GM23338 (cell line): ENCODE data around the gene OR2A2. TPM values are rescaled to one million over a fixed set of nuclear protein-coding genes. Genes with fewer than 3 reads are reported as not detected.

ENCODE experiments used
- ATAC-seq: fragments of 200-7000 bp; cut with Tn5 transposase; 3 replicates; pipeline ENCODE4 v1.9.1; 2020
- DNase-seq: peaks from one replicate; pipeline ENCODE4 v3.0.0-alpha.2; 2015; ENCODE audit warnings: low spot score
- H2AFZ ChIP-seq: fragments of 200-600 bp; sonication (generic); 2 replicates; pipeline ENCODE4 v1.8.0; 2016; ENCODE audit warnings: antibody characterized with exemption, mild to moderate bottlenecking, moderate library complexity
- H3F3A ChIP-seq: fragments of 200-600 bp; sonication (generic); replicated peaks from 2 replicates; pipeline ENCODE4 v1.8.0; 2017; ENCODE audit warnings: antibody characterized with exemption, mixed run types, low read depth
- H3K27ac ChIP-seq: fragments of 200-600 bp; sonication (generic); 2 replicates; pipeline ENCODE4 v1.6.1; 2016; ENCODE audit warnings: low read depth
- H3K27me3 ChIP-seq: fragments of 200-600 bp; sonication (generic); 2 replicates; pipeline ENCODE4 v1.8.0; 2016; ENCODE audit warnings: mild to moderate bottlenecking, mixed run types, moderate library complexity; ENCODE audit not compliant: insufficient read depth
- H3K36me3 ChIP-seq: fragments of 200-600 bp; sonication (generic); 2 replicates; pipeline ENCODE4 v1.8.0; 2016; ENCODE audit warnings: mild to moderate bottlenecking; ENCODE audit not compliant: insufficient read depth
- H3K4me1 ChIP-seq: fragments of 200-600 bp; sonication (generic); 2 replicates; pipeline ENCODE4 v1.8.0; 2016; ENCODE audit warnings: mild to moderate bottlenecking, moderate library complexity; ENCODE audit not compliant: insufficient read depth
- H3K4me2 ChIP-seq: fragments of 200-600 bp; sonication (generic); 2 replicates; pipeline ENCODE4 v1.7.1; 2017; ENCODE audit warnings: mixed run types
- H3K4me3 ChIP-seq: fragments of 200-600 bp; sonication (generic); 2 replicates; pipeline ENCODE4 v1.6.1; 2016; ENCODE audit warnings: mixed run types
- H3K79me2 ChIP-seq: fragments of 200-600 bp; sonication (generic); replicated peaks from 2 replicates; pipeline ENCODE4 v1.8.0; 2017; ENCODE audit warnings: mild to moderate bottlenecking; ENCODE audit not compliant: insufficient read depth
- H3K9me2 ChIP-seq: fragments of 200-600 bp; sonication (generic); 2 replicates; pipeline ENCODE4 v1.8.0; 2017; ENCODE audit not compliant: insufficient read depth
- H4K20me1 ChIP-seq: fragments of 200-600 bp; sonication (generic); replicated peaks from 2 replicates; pipeline ENCODE4 v1.8.0; 2017; ENCODE audit warnings: mild to moderate bottlenecking; ENCODE audit not compliant: insufficient read depth
- H3K27ac Mint-ChIP-seq: 2 replicates; pipeline ENCODE4 v1.8.0; 2020; ENCODE audit warnings: inconsistent platforms, mild to moderate bottlenecking, moderate library complexity, mixed read lengths
- H3K27me3 Mint-ChIP-seq: 3 replicates; pipeline ENCODE4 v1.8.0; 2022; ENCODE audit warnings: low read depth, mild to moderate bottlenecking, moderate library complexity, mixed read lengths, inconsistent platforms; ENCODE audit not compliant: insufficient read depth, poor library complexity
- H3K36me3 Mint-ChIP-seq: 3 replicates; pipeline ENCODE4 v1.8.0; 2021; ENCODE audit warnings: low read depth, mild to moderate bottlenecking, inconsistent platforms, moderate library complexity, mixed read lengths
- H3K4me1 Mint-ChIP-seq: 3 replicates; pipeline ENCODE4 v1.8.0; 2020; ENCODE audit warnings: mild to moderate bottlenecking, inconsistent platforms, mixed read lengths
- H3K4me3 Mint-ChIP-seq: 3 replicates; pipeline ENCODE4 v1.8.0; 2021; ENCODE audit warnings: moderate library complexity, mild to moderate bottlenecking, inconsistent platforms, mixed read lengths
- H3K9me3 Mint-ChIP-seq: 3 replicates; pipeline ENCODE4 v1.8.0; 2020; ENCODE audit warnings: moderate library complexity, mild to moderate bottlenecking, inconsistent platforms, mixed read lengths
- CREB1 ChIP-seq: fragments of 250-450 bp; sonication (Bioruptor Pico); IDR thresholded peaks from 2 replicates; pipeline ENCODE4 v1.5.0; 2020; ENCODE audit warnings: low read depth, mild to moderate bottlenecking, moderate library complexity
- CTCF ChIP-seq, 2 experiments: fragments of 200-600 bp in 1 of 2; sonication (generic) in 1 of 2; conservative IDR thresholded peaks; 2 replicates each; pipeline versions ENCODE4 v1.5.1 to v1.6.1; 2016 to 2017; ENCODE audit warnings: antibody characterized with exemption in 2 of 2, low read depth in 2 of 2, mild to moderate bottlenecking in 2 of 2, moderate library complexity in 1 of 2
- EZH2 ChIP-seq: fragments of 200-600 bp; sonication (generic); IDR thresholded peaks from one replicate; pipeline ENCODE4 v1.8.0; 2017; ENCODE audit warnings: antibody characterized with exemption, mild to moderate bottlenecking, low read depth; ENCODE audit not compliant: unreplicated experiment
- EZH2phosphoT487 ChIP-seq: fragments of 200-600 bp; sonication (generic); IDR thresholded peaks from one replicate; pipeline ENCODE4 v1.8.1; 2018; ENCODE audit warnings: antibody characterized with exemption; ENCODE audit not compliant: unreplicated experiment
- JUNB ChIP-seq: IDR thresholded peaks from one replicate; pipeline ENCODE4 v1.6.1; 2016; ENCODE audit warnings: antibody characterized with exemption; ENCODE audit not compliant: unreplicated experiment
- STAT1 ChIP-seq: IDR thresholded peaks from one replicate; pipeline ENCODE4 v1.6.1; 2016; ENCODE audit warnings: antibody characterized with exemption; ENCODE audit not compliant: unreplicated experiment
- ZNF114 ChIP-seq: fragments of 250-450 bp; sonication (Bioruptor Pico); IDR thresholded peaks from 2 replicates; pipeline ENCODE4 v1.5.0; 2020; ENCODE audit warnings: mild to moderate bottlenecking, moderate library complexity
- ZNF331 ChIP-seq: fragments of 250-450 bp; sonication (Bioruptor Pico); IDR thresholded peaks from 2 replicates; pipeline ENCODE4 v1.5.0; 2020; ENCODE audit warnings: low read depth, mild to moderate bottlenecking, moderate library complexity
- polyA plus RNA-seq: library from polyadenylated mRNA; unstranded; fragments of >200 nt; fragmentation: Nextera tagmentation; extraction: Ambion mirVana; gene quantifications from 2 replicates; pipeline ENCODE4 v1.2.1, GENCODE V29; 2016
- total RNA-seq: library from RNA; depleted of rRNA; stranded (reverse); fragments of >200 nt; shearing (Covaris generic); gene quantifications from 2 replicates; pipeline ENCODE4 v1.2.3, GENCODE V29; 2014
- TF ChIP-seq, protein P1 (sequence below): fragments of 250-450 bp; sonication (Bioruptor Pico); IDR thresholded peaks from 2 replicates; pipeline ENCODE4 v1.5.0; 2020; ENCODE audit warnings: mild to moderate bottlenecking, moderate library complexity
- TF ChIP-seq, protein P2 (sequence below): IDR thresholded peaks from one replicate; pipeline ENCODE4 v1.6.1; 2018; ENCODE audit warnings: antibody characterized with exemption; ENCODE audit not compliant: unreplicated experiment

Gene OR2A2
- total and polyA plus RNA-seq, 2 experiments from 2014 or later, result not detected

GRCh38 chr7:144100607-144101006, 8.8 kb upstream of the OR2A2 start (continued):
- TF ChIP-seq, protein P1, sequence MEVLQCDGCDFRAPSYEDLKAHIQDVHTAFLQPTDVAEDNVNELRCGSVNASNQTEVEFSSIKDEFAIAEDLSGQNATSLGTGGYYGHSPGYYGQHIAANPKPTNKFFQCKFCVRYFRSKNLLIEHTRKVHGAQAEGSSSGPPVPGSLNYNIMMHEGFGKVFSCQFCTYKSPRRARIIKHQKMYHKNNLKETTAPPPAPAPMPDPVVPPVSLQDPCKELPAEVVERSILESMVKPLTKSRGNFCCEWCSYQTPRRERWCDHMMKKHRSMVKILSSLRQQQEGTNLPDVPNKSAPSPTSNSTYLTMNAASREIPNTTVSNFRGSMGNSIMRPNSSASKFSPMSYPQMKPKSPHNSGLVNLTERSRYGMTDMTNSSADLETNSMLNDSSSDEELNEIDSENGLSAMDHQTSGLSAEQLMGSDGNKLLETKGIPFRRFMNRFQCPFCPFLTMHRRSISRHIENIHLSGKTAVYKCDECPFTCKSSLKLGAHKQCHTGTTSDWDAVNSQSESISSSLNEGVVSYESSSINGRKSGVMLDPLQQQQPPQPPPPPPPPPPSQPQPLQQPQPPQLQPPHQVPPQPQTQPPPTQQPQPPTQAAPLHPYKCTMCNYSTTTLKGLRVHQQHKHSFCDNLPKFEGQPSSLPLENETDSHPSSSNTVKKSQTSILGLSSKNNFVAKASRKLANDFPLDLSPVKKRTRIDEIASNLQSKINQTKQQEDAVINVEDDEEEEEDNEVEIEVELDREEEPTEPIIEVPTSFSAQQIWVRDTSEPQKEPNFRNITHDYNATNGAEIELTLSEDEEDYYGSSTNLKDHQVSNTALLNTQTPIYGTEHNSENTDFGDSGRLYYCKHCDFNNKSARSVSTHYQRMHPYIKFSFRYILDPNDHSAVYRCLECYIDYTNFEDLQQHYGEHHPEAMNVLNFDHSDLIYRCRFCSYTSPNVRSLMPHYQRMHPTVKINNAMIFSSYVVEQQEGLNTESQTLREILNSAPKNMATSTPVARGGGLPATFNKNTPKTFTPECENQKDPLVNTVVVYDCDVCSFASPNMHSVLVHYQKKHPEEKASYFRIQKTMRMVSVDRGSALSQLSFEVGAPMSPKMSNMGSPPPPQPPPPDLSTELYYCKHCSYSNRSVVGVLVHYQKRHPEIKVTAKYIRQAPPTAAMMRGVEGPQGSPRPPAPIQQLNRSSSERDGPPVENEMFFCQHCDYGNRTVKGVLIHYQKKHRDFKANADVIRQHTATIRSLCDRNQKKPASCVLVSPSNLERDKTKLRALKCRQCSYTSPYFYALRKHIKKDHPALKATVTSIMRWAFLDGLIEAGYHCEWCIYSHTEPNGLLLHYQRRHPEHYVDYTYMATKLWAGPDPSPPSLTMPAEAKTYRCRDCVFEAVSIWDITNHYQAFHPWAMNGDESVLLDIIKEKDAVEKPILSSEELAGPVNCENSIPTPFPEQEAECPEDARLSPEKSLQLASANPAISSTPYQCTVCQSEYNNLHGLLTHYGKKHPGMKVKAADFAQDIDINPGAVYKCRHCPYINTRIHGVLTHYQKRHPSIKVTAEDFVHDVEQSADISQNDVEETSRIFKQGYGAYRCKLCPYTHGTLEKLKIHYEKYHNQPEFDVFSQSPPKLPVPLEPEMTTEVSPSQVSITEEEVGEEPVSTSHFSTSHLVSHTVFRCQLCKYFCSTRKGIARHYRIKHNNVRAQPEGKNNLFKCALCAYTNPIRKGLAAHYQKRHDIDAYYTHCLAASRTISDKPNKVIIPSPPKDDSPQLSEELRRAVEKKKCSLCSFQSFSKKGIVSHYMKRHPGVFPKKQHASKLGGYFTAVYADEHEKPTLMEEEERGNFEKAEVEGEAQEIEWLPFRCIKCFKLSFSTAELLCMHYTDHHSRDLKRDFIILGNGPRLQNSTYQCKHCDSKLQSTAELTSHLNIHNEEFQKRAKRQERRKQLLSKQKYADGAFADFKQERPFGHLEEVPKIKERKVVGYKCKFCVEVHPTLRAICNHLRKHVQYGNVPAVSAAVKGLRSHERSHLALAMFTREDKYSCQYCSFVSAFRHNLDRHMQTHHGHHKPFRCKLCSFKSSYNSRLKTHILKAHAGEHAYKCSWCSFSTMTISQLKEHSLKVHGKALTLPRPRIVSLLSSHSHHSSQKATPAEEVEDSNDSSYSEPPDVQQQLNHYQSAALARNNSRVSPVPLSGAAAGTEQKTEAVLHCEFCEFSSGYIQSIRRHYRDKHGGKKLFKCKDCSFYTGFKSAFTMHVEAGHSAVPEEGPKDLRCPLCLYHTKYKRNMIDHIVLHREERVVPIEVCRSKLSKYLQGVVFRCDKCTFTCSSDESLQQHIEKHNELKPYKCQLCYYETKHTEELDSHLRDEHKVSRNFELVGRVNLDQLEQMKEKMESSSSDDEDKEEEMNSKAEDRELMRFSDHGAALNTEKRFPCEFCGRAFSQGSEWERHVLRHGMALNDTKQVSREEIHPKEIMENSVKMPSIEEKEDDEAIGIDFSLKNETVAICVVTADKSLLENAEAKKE, result no peak
- no peak for TF ChIP-seq JUNB
- no peak for TF ChIP-seq STAT1

GRCh38 chr7:144102041-144102440, 7.3 kb upstream of the OR2A2 start:
- H3K27ac ChIP-seq, result no peak overlapping the region
- H3K4me3 Mint-ChIP-seq, result no peak overlapping the region
- peaks cover 5% of the 10 kb centered on the region; the same call in 2 of the 3 replicates for H3K4me1 Mint-ChIP-seq
- H3K9me2 ChIP-seq, result no peaks in the 10 kb centered on the region
- no peaks in the 10 kb centered on the region for H4K20me1 ChIP-seq
- no peak overlapping the region for H2AFZ ChIP-seq
- H3K4me3 ChIP-seq, result no peak overlapping the region
- no peaks in the 10 kb centered on the region for H3K9me3 Mint-ChIP-seq
- H3K79me2 ChIP-seq, result no peaks in the 10 kb centered on the region
- H3K4me2 ChIP-seq, result no peak overlapping the region
- no peaks in the 10 kb centered on the region for H3K36me3 ChIP-seq
- TF ChIP-seq EZH2 (no peak), CTCF (conservative IDR thresholded peaks at IDR 0.05; ENCODE audit: low read depth in 2 of 2) (no peak), EZH2phosphoT487 (no peak), ZNF331 (CRISPR knock-in tag) (no peak), ZNF114 (CRISPR knock-in tag) (no peak), CREB1 (no peak), STAT1 (no peak)
- TF ChIP-seq, protein P2, sequence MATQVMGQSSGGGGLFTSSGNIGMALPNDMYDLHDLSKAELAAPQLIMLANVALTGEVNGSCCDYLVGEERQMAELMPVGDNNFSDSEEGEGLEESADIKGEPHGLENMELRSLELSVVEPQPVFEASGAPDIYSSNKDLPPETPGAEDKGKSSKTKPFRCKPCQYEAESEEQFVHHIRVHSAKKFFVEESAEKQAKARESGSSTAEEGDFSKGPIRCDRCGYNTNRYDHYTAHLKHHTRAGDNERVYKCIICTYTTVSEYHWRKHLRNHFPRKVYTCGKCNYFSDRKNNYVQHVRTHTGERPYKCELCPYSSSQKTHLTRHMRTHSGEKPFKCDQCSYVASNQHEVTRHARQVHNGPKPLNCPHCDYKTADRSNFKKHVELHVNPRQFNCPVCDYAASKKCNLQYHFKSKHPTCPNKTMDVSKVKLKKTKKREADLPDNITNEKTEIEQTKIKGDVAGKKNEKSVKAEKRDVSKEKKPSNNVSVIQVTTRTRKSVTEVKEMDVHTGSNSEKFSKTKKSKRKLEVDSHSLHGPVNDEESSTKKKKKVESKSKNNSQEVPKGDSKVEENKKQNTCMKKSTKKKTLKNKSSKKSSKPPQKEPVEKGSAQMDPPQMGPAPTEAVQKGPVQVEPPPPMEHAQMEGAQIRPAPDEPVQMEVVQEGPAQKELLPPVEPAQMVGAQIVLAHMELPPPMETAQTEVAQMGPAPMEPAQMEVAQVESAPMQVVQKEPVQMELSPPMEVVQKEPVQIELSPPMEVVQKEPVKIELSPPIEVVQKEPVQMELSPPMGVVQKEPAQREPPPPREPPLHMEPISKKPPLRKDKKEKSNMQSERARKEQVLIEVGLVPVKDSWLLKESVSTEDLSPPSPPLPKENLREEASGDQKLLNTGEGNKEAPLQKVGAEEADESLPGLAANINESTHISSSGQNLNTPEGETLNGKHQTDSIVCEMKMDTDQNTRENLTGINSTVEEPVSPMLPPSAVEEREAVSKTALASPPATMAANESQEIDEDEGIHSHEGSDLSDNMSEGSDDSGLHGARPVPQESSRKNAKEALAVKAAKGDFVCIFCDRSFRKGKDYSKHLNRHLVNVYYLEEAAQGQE, result no peak
- no peaks in the 10 kb centered on the region for H3F3A ChIP-seq
- H3K27me3 Mint-ChIP-seq, result no peaks in the 10 kb centered on the region
- no peak for DNase-seq
- no peaks in the 10 kb centered on the region for H3K4me1 ChIP-seq
- H3K27ac Mint-ChIP-seq, result no peak overlapping the region
- H3K27me3 ChIP-seq, result no peaks in the 10 kb centered on the region
- no peak for ATAC-seq
- no peaks in the 10 kb centered on the region for H3K36me3 Mint-ChIP-seq
